GM23338 (cell line): Measurements from ENCODE around the gene PDE1C. TPM values are rescaled to one million over a fixed set of nuclear protein-coding genes. Genes with fewer than 3 reads are reported as not detected.

ENCODE experiments used
- ATAC-seq: fragments of 200-7000 bp; cut with Tn5 transposase; 3 replicates; pipeline ENCODE4 v1.9.1; 2020
- DNase-seq: peaks from one replicate; pipeline ENCODE4 v3.0.0-alpha.2; 2015; ENCODE audit warnings: low spot score
- H2AFZ ChIP-seq: fragments of 200-600 bp; sonication (generic); 2 replicates; pipeline ENCODE4 v1.8.0; 2016; ENCODE audit warnings: antibody characterized with exemption, mild to moderate bottlenecking, moderate library complexity
- H3F3A ChIP-seq: fragments of 200-600 bp; sonication (generic); replicated peaks from 2 replicates; pipeline ENCODE4 v1.8.0; 2017; ENCODE audit warnings: antibody characterized with exemption, mixed run types, low read depth
- H3K27ac ChIP-seq: fragments of 200-600 bp; sonication (generic); 2 replicates; pipeline ENCODE4 v1.6.1; 2016; ENCODE audit warnings: low read depth
- H3K27me3 ChIP-seq: fragments of 200-600 bp; sonication (generic); 2 replicates; pipeline ENCODE4 v1.8.0; 2016; ENCODE audit warnings: mild to moderate bottlenecking, mixed run types, moderate library complexity; ENCODE audit not compliant: insufficient read depth
- H3K36me3 ChIP-seq: fragments of 200-600 bp; sonication (generic); 2 replicates; pipeline ENCODE4 v1.8.0; 2016; ENCODE audit warnings: mild to moderate bottlenecking; ENCODE audit not compliant: insufficient read depth
- H3K4me1 ChIP-seq: fragments of 200-600 bp; sonication (generic); 2 replicates; pipeline ENCODE4 v1.8.0; 2016; ENCODE audit warnings: mild to moderate bottlenecking, moderate library complexity; ENCODE audit not compliant: insufficient read depth
- H3K4me2 ChIP-seq: fragments of 200-600 bp; sonication (generic); 2 replicates; pipeline ENCODE4 v1.7.1; 2017; ENCODE audit warnings: mixed run types
- H3K4me3 ChIP-seq: fragments of 200-600 bp; sonication (generic); 2 replicates; pipeline ENCODE4 v1.6.1; 2016; ENCODE audit warnings: mixed run types
- H3K79me2 ChIP-seq: fragments of 200-600 bp; sonication (generic); replicated peaks from 2 replicates; pipeline ENCODE4 v1.8.0; 2017; ENCODE audit warnings: mild to moderate bottlenecking; ENCODE audit not compliant: insufficient read depth
- H3K9me2 ChIP-seq: fragments of 200-600 bp; sonication (generic); 2 replicates; pipeline ENCODE4 v1.8.0; 2017; ENCODE audit not compliant: insufficient read depth
- H4K20me1 ChIP-seq: fragments of 200-600 bp; sonication (generic); replicated peaks from 2 replicates; pipeline ENCODE4 v1.8.0; 2017; ENCODE audit warnings: mild to moderate bottlenecking; ENCODE audit not compliant: insufficient read depth
- H3K27ac Mint-ChIP-seq: 2 replicates; pipeline ENCODE4 v1.8.0; 2020; ENCODE audit warnings: inconsistent platforms, mild to moderate bottlenecking, moderate library complexity, mixed read lengths
- H3K27me3 Mint-ChIP-seq: 3 replicates; pipeline ENCODE4 v1.8.0; 2022; ENCODE audit warnings: low read depth, mild to moderate bottlenecking, moderate library complexity, mixed read lengths, inconsistent platforms; ENCODE audit not compliant: insufficient read depth, poor library complexity
- H3K36me3 Mint-ChIP-seq: 3 replicates; pipeline ENCODE4 v1.8.0; 2021; ENCODE audit warnings: low read depth, mild to moderate bottlenecking, inconsistent platforms, moderate library complexity, mixed read lengths
- H3K4me1 Mint-ChIP-seq: 3 replicates; pipeline ENCODE4 v1.8.0; 2020; ENCODE audit warnings: mild to moderate bottlenecking, inconsistent platforms, mixed read lengths
- H3K4me3 Mint-ChIP-seq: 3 replicates; pipeline ENCODE4 v1.8.0; 2021; ENCODE audit warnings: moderate library complexity, mild to moderate bottlenecking, inconsistent platforms, mixed read lengths
- H3K9me3 Mint-ChIP-seq: 3 replicates; pipeline ENCODE4 v1.8.0; 2020; ENCODE audit warnings: moderate library complexity, mild to moderate bottlenecking, inconsistent platforms, mixed read lengths
- CTCF ChIP-seq, 2 experiments: fragments of 200-600 bp in 1 of 2; sonication (generic) in 1 of 2; conservative IDR thresholded peaks; 2 replicates each; pipeline versions ENCODE4 v1.5.1 to v1.6.1; 2016 to 2017; ENCODE audit warnings: antibody characterized with exemption in 2 of 2, low read depth in 2 of 2, mild to moderate bottlenecking in 2 of 2, moderate library complexity in 1 of 2
- ETS1 ChIP-seq: IDR thresholded peaks from 2 replicates; pipeline ENCODE4 v1.6.1; 2016; ENCODE audit warnings: antibody characterized with exemption
- EZH2 ChIP-seq: fragments of 200-600 bp; sonication (generic); IDR thresholded peaks from one replicate; pipeline ENCODE4 v1.8.0; 2017; ENCODE audit warnings: antibody characterized with exemption, mild to moderate bottlenecking, low read depth; ENCODE audit not compliant: unreplicated experiment
- EZH2phosphoT487 ChIP-seq: fragments of 200-600 bp; sonication (generic); IDR thresholded peaks from one replicate; pipeline ENCODE4 v1.8.1; 2018; ENCODE audit warnings: antibody characterized with exemption; ENCODE audit not compliant: unreplicated experiment
- JUNB ChIP-seq: IDR thresholded peaks from one replicate; pipeline ENCODE4 v1.6.1; 2016; ENCODE audit warnings: antibody characterized with exemption; ENCODE audit not compliant: unreplicated experiment
- NANOG ChIP-seq: IDR thresholded peaks from 2 replicates; pipeline ENCODE4 v1.6.1; 2016; ENCODE audit warnings: antibody characterized with exemption, borderline replicate concordance
- REST ChIP-seq: IDR thresholded peaks from one replicate; pipeline ENCODE4 v1.6.1; 2018; ENCODE audit warnings: antibody characterized with exemption; ENCODE audit not compliant: unreplicated experiment
- STAT1 ChIP-seq: IDR thresholded peaks from one replicate; pipeline ENCODE4 v1.6.1; 2016; ENCODE audit warnings: antibody characterized with exemption; ENCODE audit not compliant: unreplicated experiment
- ZNF462 ChIP-seq: fragments of 250-450 bp; sonication (Bioruptor Pico); IDR thresholded peaks from 2 replicates; pipeline ENCODE4 v1.5.0; 2020; ENCODE audit warnings: mild to moderate bottlenecking, moderate library complexity
- polyA plus RNA-seq: library from polyadenylated mRNA; unstranded; fragments of >200 nt; fragmentation: Nextera tagmentation; extraction: Ambion mirVana; gene quantifications from 2 replicates; pipeline ENCODE4 v1.2.1, GENCODE V29; 2016
- total RNA-seq: library from RNA; depleted of rRNA; stranded (reverse); fragments of >200 nt; shearing (Covaris generic); gene quantifications from 2 replicates; pipeline ENCODE4 v1.2.3, GENCODE V29; 2014

PDE1C gene
- total and polyA plus RNA-seq, 2 experiments from 2014 or later, result 0.28 TPM; not detected in 1

GRCh38 chr7:31938650-31939049 lies 131.6 kb downstream of the PDE1C start (continued):
- TF ChIP-seq ZNF462 (CRISPR knock-in tag) (no peak), CTCF (conservative IDR thresholded peaks at IDR 0.05; ENCODE audit: low read depth in 2 of 2) (no peak; a peak in 1 of 4 replicates)

- H3F3A ChIP-seq, result no peaks in the 10 kb centered on the region
- H3K4me3 ChIP-seq, result no peak overlapping the region
- Mint-ChIP-seq H3K27ac (no peak overlapping the region), H3K4me3 (no peak overlapping the region), H3K36me3 (no peaks in the 10 kb centered on the region), H3K9me3 (no peaks in the 10 kb centered on the region), H3K27me3 (no peaks in the 10 kb centered on the region), H3K4me1 (peaks cover 24% of the 10 kb centered on the region; the same call in 2 of the 3 replicates)
- H2AFZ ChIP-seq, result no peak overlapping the region
- DNase-seq (no peak), ATAC-seq (no peak)
- no peak overlapping the region for H3K4me2 ChIP-seq
- H3K27ac ChIP-seq, result no peak overlapping the region
- no peaks in the 10 kb centered on the region for H3K27me3 ChIP-seq
- peaks cover 15% of the 10 kb centered on the region; the same call in 1 of the 2 replicates for H3K4me1 ChIP-seq
- no peak for TF ChIP-seq EZH2
- no peak for TF ChIP-seq ETS1
- TF ChIP-seq EZH2phosphoT487, result no peak
- no peak for TF ChIP-seq NANOG
- no peak for TF ChIP-seq REST
- TF ChIP-seq STAT1, result no peak
- no peak for TF ChIP-seq JUNB
- no peaks in the 10 kb centered on the region for H3K79me2 ChIP-seq
- H3K9me2 ChIP-seq, result no peaks in the 10 kb centered on the region; the same call in 1 of the 2 replicates
- H4K20me1 ChIP-seq, result no peaks in the 10 kb centered on the region
- H3K36me3 ChIP-seq, result no peaks in the 10 kb centered on the region
These were observed 132.2 kb downstream of the PDE1C start for GRCh38 chr7:31937982-31938381.
